NCI-H2196 (cell line): ENCODE data around the gene CAPG.
"Not testable (repeated sequence)": the region's sequence is repeated elsewhere in the genome, so short reads cannot be mapped to it uniquely, and the experiment has no call there.

Experiments used
- DNase-seq: peaks from one replicate; lab custom pipeline; 2025; ENCODE audit not compliant: unreplicated experiment; lab: John Stamatoyannopoulos, UW

Gene CAPG

DNA sequence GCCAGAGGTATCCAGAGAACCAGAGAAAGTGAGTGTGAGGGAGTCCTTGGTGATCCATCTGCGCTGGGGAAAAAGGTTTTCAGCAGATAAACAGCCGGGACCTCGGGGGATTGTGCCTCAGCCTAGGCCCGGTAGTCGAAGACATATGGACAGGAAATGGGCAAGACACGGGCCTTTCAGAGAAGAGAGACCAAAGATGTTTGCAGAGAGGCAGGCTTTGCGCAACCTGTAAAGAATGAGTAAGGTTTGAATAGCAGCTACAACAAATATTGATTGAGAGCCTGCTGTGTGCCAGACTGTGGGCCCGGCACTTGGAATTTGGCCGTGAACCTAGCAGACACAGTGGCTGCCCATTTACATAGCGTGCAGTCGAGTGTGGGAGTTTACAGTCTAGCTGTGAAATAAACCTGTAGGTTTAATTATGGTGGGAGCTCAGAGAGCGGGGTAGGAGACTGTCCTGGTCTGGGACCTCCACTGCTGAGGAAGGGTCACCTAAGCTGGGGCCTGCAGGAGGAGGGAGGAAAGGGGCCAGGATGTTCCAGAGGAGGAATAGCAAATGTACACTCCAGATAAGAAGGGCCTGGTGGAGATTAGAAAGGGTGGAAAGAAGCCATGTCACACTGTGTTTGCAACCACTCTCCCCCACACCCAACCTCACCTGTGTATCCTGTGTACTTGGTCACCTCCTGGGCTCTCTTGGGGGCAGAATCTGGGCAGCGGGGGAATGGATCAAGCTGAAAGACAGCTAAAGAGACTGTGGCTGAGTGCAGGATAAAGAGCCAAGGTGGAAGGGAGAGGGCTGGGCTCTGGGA, 11.3 kb upstream of the CAPG start:
- peak; percentile 47 for DNase-seq

DNA sequence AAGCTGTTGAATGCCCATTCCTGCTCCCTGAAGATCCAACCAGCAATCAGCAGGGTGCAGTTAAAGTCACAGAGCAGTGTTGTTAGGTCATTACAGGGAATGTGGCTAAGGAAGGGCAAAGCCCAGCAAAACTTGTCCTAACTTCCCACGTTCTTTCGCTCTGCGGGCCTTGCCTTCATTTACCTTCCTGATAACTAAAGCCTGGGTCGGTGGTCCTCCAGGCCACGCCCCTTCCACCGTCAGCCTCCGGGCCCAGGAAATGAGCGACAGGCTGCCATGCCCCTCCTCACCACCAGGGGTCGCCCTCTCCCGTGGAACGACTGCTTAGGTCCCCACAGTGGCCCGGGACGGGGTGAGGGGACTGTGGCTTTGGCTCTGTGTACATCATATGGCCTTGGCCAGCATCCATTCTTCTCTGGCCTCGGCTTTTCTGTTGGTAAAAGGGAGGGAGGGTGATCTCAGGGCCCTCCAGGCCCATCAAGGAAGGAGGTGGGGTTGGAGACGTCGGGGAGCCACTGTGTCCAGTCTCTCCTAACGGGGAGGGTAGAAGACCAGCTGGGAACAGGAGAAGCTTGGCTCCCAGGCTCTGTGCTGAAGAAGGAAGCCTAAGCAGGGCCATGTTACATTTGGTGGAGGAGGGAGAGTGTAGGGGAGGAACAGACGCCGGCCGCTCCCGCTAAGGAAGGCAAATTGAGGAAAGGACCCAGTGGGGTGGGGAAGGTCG, 10.5 kb upstream of the CAPG start:
- DNase-seq = peak; percentile 76

DNA sequence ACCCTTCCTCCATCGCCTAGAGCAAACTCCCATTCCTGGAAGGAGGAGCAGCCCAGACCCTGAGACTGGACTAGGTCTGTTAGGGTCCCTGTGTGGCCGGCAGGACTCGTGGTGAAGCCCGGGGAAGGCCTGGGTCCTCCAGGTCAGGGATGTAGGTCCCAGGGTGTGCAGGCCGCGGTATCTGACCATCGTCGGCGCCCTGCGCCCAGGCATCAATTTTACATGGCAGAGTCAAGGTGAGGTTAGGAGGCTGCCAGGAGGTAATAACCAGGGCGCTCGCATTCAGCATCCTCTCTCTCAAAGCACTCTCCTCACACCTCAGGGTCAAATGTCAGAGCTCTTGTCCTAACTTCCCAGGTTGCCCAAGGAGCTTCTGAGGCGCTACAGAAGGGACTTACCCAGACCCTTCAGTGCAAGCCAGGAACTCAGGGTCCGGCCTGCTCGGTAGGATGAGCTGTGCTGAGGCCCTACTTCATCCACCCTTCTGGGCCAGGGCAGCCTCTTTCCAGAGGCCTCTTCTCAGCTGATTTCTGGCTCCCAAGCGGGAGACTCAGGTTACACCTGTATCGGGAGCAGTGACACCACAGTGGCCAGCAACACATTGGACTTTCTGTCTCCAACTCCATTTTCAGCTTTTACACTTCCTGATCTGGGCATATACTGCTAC, 9.0 kb upstream of the CAPG start:
- DNase-seq = no peak

DNA sequence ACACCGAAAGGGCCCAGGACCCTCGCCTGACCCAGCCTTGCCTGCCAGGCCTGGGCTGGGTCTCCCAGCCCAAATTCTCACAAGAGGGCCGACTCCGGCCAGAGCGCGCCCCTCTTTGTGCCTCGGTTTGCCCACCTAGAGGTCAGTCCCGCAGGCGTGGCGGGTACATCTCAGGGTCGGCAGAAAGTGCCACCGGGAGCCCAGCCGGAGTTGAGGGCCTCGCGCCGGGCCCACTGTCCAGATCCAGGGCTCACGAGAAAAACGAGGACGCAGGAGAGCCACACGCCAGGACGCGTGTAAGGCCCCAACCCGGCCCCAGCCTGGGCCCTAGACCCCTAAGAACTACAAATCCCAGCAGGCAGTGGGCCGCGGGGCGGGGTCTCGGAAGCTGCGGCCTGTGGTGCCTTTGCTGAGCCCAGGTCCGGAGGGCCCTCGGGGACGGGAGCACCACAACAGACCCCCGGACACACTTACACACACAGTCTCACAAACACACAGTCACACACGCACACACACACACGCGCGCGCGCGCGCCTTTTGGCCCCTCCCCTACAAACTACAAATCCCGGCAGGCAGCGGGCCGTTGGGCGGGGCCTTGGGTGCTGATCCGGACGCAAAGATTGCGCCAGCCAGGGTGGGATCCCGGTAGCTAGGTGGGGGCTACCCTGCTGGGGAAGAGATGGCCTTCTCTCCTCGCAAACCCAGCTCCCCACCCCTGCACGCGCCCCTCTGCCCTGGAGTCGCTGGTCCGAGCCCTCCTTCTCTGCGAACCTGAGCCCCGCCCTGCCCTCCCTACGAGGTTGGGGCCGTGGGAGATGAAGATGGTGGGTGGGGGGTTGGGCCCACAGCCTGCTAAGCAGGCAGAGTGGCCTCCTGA, 8.2 kb upstream of the CAPG start, which contains the start of gene SH2D6:
Gene SH2D6, plus strand, starts transcription at position 583 of the 877 bp plus-strand sequence. CDS start 10,752 bp downstream, outside the sequence.
- peak; percentile 59 for DNase-seq

DNA sequence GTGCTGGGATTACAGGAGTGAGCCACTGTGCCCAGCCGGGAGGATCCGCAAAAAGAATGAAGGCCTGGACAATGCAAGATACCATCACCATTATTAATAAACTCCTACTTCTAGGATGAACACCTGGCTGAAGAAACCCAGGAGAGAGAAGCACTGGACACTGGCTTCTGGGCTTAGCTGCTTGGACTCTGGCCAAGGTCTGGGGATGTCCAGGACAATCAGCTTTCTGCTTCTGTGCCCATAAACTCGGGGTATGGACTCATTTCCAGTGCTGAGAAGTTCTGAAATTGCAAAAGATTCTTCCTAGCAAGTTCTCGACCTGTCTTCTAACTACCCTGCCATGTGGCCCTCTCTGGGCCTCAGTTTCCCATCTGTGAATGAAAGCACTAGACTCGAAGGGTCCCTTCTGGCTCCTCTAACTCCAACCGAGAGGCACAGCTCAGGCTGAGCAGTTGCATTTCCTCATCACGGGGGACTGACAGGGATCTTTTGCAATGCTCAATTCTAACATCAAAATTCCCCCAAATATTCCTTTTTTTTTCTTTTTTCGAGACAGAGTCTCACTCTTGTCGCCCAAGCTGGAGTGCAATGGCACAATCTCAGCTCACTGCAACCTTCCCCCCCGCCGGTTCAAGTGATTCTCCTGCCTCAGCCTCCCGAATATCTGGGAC, 5.9 kb upstream of the CAPG start:
- DNase-seq = no peak

DNA sequence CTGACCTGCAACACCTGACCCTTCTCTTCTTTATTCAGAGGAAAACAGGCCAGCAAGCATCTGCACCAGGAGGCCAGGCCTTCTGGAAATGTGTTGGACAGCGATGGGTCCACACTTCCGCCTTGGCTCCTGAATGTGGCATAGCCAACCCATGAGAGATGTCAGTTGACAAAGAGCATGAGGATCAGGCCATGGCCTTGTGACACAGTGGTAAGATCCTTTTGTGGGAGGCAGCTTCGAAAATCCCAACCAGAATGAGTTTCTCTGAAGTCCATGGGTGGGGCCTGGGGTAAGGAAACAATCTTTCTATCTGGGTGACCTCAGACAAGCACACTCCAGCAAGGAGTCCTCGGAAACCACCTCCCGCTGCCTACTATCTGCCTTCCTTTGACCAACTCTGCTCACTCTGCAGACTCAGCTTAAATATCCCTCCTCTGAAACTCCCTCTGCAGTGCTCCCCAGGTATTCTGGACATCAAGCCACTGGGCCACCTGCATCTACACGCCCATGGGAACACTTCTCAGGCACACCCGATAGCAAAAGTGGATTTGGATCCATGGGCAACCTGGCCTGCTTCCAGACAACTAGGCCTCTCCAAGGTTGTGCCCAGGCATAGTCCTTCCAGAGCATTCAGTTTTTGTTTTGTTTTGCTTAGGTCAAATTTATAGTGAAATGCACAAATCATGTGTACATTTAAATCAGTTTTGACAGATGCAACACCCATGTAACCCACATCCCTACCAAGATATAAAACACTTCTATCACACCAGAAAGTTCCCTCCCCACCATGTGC, 4.8 kb upstream of the CAPG start:
- DNase-seq = no peak

DNA sequence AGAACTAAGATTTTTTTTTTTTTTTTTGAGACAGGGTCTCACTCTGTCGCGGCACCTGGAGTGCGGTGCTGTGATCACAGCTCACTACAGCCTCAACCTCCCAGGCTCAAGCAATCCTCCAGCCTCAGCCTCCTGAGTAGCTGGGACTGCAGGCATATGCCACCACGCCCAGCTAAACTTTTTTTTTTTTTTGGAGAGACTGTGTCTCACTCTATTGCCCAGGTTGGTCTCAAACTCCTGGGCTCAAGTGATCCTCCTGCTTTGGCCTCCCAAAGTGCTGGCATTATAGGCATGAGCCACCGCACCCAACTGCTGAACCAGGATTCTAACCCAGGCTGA, 4.2 kb upstream of the CAPG start:
- not testable (repeated sequence) for DNase-seq

DNA sequence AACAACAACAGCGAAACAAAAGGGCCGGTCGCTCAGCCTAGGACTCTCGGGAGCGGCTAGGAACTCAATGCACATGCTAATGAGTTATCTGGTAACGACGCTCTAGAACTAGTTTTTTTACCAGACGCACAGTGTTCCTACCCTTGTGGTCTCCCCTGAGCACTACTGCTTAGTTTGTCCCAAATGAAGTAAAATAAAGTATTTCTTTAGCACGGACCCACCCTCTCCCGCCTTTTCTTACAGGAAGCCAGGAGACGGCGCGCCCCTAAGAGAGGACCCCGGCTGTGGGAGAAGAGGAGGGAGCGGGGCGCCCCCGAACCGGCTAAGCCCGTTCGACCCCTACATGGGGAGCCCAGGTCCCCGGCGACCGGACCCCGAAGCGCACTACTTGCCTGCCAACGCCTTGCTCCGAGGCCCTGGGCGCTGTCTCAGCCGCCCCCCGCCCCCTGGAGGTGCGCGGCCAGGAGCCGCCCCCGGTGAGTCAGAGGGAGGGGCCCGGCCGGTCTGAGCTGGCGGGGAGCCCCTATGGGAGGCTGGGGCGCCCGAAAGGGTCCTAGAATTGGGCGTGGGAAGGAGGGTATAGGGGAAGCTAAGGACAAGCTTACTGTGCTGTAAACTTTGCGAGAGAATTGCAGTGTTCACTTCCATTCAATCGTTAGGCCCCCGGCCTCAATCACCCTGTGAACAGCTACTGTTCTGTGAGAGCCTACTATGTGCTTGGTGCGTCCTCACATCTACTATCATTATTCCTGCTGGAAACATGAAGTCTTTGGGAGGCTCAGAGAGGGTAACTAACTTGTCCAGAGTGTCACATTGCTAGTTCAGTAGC, 3.6 kb upstream of the CAPG start:
- DNase-seq = no peak

DNA sequence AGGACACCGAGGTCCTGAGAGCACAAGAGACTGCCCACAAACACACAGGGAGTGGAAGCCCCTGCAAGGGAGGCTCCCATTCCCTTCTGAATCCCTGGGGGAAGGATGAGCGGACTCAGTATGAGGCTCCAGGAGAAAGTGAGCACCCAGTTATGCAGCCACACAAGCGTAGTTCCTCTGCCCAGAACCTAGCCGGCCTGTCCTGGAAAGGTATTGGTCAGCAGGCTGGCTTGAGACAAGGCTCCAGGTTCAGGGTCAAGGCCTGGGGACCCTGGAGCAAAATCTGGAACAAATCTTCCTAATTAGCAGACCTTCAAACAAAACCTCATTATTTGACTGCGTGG, 1.2 kb upstream of the CAPG start:
- DNase-seq = no peak

DNA sequence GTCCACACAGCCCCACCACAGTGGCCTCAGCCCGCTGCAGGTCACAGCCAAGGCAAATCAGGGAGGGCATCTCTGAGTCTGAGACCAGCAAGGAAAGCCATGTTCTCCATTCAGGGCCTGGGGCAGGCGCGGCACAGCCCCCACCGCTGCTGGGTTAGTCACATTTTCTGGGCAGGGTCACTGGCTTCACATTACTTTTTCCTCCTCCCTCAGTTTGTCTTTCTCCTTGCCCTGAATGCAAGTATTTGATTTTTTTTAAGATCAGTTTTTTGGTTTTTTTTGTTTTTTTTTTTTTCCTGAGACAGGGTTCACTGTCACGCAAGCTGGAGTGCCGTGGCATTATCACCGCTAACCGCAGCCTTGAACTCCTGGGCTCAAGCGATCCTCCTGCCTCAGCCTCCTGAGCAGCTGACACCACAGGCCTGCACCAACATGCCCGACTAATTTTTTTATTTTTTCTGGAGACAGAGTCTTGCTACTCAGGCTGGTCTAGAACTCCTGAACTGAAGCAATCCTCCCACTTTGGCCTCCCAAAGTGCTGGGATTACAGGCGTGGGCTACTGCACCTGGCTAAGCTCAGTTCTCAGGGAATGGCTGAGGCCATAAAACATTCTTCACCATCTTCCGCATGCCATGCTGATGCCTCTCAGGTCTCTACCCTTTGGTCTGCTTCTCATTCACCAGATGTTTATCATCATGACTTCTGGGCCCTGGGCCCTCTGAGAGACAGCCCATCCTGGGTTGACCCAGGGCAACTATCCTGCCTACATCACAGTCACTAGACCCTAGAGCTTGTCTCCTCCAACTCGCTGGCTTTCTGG, 628 bp upstream of the CAPG start:
- DNase-seq = no peak

DNA sequence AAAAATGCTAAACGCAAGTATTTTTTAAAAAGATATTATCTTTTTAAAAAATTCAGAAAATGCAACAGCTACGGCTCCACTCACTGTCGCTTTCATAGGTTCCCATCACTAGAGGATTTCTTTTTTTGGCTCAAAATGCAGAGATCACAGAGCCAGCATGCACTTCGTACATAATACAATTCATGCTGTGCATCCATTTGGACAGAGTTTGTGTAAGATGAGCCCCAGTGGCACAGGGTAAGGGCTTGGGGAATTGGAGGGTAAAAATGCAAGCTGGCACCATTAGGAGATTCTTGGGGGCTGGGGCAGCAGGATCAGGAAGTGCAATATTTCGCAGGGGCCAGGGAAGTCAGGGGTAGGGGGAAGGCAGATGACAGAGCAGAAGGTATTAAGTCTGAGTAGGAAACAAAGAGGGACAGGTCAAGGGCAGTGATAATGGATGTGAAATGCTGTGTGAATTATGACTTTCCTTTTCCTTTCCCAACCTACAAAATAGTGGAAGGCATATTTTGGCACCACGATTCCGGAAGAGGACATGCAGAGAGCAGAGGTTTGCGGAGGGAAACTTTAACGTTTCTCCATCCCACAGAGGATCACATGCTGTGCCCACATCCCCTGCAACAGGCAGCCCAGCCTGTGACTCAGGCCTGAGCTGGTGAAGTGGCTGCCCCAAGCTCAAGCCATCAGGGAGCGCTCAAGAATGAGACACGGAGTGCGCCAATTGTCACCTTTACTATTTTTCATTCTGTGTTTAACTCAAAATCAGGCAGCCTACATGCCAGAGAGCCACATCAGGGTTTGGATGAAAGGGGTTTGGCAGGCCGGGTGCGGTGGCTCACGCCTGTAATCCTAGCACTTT, 4.7 kb downstream of the CAPG start:
- no peak for DNase-seq

DNA sequence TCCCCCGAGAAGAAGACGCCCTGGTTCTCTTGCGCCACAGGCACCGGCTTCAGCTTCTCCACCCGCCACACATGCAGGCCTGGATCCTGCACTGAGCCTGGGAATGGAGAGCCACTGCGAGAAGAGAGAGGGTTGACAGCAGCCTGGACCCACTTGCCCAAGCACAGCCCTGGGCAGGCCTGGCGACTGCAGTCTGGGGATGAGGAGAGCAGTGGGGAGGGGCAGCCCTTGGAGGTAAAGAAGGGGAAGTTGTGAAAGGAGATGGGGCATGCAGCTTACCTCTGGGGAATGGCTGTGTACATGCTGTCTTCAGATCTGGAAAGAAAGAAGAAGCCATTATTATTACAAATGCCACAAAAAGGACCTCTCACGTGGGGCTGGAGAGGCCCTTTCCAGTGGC, 8.3 kb downstream of the CAPG start:
- no peak for DNase-seq

DNA sequence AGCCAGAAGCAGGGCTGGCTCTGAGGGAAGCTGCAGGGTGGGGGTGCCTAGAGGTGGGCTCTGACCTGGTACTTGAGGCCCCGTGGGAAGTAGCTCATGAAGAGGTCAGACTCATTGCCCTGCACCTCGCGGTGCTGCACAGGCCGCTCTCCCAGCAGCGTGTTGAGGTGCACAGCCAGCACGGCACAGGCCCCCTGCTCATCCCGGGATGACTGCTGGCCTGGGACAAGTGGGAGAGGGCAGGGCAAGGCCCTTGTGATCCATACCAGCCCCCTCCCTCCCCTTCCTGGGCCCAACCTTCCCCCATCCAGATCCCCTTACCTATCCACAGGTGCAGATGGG, 8.7 kb downstream of the CAPG start:
- no peak for DNase-seq

DNA sequence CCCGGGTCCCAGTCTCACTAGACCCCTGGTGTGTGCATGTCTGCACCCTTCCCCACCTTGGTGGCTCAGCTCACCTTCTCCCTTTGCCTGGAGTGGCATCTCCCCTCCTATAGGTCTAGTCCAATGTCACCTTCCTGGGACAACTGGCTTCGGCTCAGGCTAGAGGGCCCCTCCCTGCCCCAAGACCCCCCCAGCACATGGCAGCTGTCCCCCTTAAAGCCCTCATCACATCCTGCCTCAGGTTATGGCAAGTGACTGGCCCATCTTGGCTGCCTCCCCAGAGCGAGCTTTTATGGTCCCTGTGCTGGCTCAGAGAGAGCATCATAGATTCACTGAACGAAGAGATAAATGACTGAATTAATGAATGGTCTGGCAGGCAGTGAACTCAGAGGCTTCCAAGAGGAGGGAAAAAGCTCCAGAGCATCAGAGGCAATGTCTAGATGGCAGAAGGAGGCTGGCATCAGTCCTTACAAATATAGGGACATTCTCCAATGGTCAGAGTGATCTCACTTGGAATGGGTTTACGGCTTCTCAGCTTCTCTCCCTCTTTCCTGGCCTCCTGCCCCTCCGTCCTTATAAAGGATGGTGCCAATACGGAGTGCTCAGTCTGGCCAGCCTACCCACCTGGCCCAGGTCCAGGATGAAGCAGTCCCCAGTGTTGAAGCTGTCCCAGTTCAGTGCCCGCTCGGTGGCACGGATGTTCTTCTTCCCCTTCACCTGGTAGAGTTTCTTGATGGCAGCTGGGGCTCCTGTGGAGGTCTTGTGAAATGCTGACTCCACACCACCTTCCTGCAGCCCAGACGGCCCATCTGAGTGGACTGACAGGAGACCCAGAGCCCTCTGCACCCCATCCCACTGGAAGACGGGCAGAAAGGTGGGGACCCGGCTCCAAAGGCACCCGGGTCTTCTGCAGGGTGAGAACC, 9.4 kb downstream of the CAPG start:
- no peak for DNase-seq

DNA sequence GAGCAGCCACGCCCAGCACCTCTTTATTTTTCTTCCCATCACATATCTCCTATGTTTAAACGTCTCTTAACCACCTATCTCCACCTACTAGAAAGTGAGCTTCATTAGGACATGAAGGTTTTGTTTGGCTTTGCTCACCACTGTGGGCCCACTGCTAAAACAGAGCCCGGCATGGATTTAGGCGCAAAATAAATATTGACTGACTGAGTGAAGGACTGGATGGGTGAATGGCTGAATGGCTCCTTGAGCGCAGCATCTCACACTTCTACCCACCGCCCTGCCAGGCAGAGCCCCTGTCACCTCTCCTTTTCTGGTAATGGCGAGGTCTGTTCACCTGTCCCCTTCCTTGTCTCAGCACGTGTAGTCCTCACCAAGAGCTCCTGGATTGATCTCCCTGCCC, 10.1 kb downstream of the CAPG start:
- DNase-seq = no peak

DNA sequence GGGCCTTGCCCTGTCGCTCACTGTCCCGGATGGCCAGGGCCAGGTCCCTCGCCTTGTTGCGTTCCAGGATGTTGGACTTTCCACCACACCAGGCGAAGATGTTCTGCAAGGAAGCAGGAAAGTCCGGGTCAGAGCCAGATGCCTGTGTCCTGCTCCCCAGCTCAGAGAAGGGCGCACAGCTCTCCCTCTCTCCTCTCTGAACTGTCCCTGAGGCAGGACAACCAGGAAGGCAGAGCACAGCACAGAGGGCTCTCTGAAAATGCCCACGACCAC, 11.0 kb downstream of the CAPG start:
- no peak for DNase-seq
